ENCODE measurements around the gene NDFIP1. TPM values are rescaled to one million over a fixed set of nuclear protein-coding genes. Genes with fewer than 3 reads are reported as not detected.
"Not testable (repeated sequence)": the region's sequence is repeated elsewhere in the genome, so short reads cannot be mapped to it uniquely, and the experiment has no call there.

The NDFIP1 gene, protein sequence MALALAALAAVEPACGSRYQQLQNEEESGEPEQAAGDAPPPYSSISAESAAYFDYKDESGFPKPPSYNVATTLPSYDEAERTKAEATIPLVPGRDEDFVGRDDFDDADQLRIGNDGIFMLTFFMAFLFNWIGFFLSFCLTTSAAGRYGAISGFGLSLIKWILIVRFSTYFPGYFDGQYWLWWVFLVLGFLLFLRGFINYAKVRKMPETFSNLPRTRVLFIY
- polyA plus RNA-seq (ENCODE audit: insufficient read length): 54.7 TPM

DNA sequence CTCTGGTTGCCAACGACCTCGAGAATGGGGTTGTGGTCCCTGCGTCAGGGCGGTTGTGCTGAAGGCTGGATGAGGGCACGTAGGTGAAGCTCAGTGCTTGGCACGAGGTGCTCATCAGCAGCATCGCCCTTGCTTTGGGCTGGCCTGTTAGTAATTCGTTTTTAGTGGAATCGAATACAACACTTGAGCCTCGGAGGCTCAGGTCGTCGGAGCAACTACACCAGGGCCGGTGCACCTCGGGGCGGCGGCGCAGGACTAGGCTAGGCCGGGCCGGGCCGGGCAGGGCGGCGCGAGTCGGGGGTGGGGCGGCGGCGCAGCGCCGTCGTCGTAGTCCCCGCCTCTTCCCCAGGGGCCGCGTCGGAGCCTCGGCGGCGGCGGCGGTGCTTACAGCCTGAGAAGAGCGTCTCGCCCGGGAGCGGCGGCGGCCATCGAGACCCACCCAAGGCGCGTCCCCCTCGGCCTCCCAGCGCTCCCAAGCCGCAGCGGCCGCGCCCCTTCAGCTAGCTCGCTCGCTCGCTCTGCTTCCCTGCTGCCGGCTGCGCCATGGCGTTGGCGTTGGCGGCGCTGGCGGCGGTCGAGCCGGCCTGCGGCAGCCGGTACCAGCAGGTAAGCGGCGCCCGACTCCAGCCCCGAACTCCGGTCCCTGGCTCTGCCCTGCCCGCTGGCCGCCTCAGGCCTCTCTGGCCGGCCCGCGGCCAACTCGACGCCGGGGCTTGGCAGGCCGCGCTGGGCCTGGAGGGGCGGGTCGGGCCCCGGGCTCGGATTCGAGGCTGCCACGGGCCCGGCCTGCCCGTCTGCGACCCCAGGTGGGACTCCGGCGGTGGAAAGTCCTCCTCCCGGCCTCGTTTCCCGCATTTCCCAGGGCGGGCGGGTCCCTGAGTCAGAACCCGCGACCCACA lies at the start of gene NDFIP1:
Gene NDFIP1 (plus strand): TSS at position 348 of the 899 bp plus-strand sequence. CDS start 196 bp downstream, at position 544.
- DNase-seq (ENCODE audit: low read depth): peak; percentile 34

- no peak for DNase-seq (ENCODE audit: low read depth)
Measured at GRCh38 chr5:142059304-142059940, 49.2 kb upstream of the NDFIP1 start.

DNA sequence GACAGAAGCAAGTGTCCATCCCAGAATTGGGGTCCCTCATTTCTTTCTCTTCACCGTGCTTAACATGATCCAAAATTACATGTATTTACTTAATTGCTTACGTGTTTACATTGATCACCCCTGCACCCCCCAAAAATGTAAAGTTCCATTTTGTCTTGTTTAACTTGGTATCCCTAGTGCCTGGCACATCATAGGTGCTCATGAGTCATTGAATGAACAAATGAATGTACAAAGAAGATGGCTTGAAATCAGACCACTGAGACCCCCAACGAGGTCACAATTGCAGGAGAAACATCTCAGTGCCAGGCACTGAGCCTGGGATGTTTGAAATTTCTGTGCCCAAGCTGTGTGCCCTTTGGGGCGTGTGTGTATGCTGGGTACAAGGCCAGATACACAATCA lies 45.2 kb upstream of the NDFIP1 start:
- DNase-seq (ENCODE audit: low read depth): no peak

DNA sequence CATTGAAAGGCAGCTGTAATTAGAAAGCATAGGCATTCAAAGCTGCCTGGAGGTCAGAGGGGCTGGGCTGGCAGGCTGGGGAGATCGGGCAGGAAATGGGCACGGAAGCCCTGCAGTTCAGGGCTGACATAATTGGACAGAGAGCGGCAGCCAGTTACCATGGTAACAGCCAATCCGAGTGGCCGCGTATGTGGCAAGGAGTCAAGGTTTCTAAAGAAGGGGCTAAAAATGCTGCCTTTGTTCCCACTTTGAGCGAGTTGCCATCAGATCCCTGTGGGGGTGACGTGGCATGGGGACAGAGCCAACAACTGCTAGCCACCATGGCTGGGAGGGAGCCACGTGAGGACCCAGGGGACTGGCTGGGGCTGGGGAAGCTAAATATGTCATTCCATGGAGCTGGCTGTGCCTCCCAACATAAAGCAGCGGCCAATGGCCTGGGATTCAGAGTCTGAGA lies 44.7 kb upstream of the NDFIP1 start:
- no peak for DNase-seq (ENCODE audit: low read depth)

- DNase-seq (ENCODE audit: low read depth): no peak
Measured at GRCh38 chr5:142065273-142065672, 43.3 kb upstream of the NDFIP1 start.

- no peak for DNase-seq (ENCODE audit: low read depth)
Measured at GRCh38 chr5:142069606-142070399, 38.8 kb upstream of the NDFIP1 start.

- DNase-seq (ENCODE audit: low read depth): no peak
Measured at GRCh38 chr5:142070734-142071133, 37.8 kb upstream of the NDFIP1 start.

GRCh38 chr5:142072488-142072887 lies 36.1 kb upstream of the NDFIP1 start:
- no peak for DNase-seq (ENCODE audit: low read depth)

GRCh38 chr5:142073362-142073988 lies 35.1 kb upstream of the NDFIP1 start:
- DNase-seq (ENCODE audit: low read depth): no peak

DNA sequence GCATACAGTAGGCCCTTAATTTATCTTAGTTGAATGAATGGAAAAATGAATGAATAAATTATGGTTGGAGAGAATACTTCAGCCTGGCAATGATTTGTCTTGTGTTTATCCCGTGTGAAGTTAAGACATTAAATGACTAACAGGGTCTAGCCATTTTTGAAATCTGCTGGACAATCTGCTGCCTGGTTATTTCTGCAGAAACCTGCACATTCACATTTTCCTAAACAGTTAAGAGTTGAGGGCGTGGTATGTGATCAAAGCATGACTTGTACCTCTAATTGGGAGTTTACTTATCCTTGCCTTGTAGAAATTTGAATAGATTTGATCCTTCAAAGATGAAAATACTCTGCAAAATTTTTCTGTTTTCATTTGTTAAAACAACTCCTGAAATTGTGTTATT lies 34.6 kb upstream of the NDFIP1 start:
- DNase-seq (ENCODE audit: low read depth): no peak

DNA sequence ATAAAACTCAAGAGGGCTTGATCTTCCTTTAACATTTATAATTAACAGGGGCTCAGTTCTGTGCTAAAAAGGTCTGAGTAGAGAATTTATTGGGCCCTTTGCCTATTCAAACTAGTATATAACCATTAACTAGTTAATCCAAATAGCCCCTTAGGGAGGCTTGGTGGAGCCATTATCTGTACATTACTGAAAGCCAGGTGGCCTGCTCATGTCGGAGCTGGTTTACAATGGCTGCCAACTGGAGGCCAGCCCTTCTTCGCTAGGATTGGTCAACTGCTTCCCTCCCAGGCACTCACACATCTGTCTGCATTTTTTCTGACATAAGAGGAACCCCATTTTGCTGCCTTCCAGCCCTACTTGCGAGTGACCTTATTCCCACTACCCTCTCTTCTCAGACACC lies 30.4 kb upstream of the NDFIP1 start:
- no peak for DNase-seq (ENCODE audit: low read depth)

GRCh38 chr5:142078706-142079105 lies 29.9 kb upstream of the NDFIP1 start:
- DNase-seq (ENCODE audit: low read depth): no peak

DNA sequence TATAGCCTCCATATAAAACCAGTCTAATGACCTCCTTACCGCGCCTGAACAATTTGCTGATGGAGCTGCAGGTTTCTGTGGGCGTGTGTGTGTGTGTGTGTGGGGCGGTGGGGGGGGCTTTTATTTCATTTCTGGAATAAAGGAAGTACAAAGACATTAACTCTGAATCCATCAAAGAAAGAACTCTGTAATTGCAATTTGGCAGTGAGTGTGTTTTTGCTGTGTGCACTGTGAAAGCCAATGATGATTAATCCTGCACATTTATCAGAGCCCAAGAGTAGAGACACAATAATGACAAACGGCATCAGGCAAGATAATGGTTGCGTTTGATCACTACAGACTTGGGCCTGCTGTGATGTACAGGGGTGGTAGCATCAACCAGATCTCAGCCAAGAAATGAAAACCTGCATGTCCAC lies 29.3 kb upstream of the NDFIP1 start:
- DNase-seq (ENCODE audit: low read depth): no peak

DNA sequence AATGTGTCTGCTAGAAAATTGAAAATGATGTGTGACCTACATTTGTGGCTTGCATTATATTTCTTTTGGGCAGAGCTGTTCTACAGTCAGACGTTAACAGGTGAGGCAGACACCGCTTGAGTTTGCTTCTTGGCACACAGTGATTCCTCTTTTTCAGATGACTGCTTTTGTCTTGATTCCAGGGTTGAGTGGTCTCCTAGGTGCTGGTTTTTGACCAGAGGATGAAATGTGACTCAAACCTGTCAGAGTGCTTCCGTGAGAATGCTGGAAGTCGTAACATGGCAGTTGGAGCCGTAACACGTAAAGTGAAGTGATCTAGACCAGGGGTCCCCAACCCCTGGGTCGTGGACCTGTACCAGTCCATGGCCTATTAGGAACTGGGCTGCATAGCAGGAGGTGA lies 28.3 kb upstream of the NDFIP1 start:
- no peak for DNase-seq (ENCODE audit: low read depth)

- no peak for DNase-seq (ENCODE audit: low read depth)
Measured at GRCh38 chr5:142082182-142082781, 26.3 kb upstream of the NDFIP1 start.

GRCh38 chr5:142086229-142086628 lies 22.4 kb upstream of the NDFIP1 start:
- no peak for DNase-seq (ENCODE audit: low read depth)

DNA sequence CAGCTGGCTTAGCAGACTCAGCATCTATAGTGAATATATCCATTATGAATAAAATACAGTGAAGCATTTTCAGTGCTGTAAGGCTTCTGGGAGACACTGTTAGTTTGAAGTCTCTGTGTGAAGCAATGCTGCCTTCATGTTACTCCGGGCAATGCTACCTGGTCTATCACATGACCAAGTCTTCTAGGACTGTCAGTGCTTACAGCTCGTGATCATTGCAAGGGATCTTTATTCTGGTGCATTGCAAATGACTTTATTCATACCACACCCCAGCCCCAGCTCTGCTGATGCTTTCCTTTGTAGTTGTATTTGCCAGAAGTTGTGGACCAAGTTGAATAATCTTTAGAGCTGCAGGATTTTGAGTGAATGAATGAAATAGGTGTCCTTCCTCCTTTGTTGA lies 21.9 kb upstream of the NDFIP1 start:
- no peak for DNase-seq (ENCODE audit: low read depth)

DNA sequence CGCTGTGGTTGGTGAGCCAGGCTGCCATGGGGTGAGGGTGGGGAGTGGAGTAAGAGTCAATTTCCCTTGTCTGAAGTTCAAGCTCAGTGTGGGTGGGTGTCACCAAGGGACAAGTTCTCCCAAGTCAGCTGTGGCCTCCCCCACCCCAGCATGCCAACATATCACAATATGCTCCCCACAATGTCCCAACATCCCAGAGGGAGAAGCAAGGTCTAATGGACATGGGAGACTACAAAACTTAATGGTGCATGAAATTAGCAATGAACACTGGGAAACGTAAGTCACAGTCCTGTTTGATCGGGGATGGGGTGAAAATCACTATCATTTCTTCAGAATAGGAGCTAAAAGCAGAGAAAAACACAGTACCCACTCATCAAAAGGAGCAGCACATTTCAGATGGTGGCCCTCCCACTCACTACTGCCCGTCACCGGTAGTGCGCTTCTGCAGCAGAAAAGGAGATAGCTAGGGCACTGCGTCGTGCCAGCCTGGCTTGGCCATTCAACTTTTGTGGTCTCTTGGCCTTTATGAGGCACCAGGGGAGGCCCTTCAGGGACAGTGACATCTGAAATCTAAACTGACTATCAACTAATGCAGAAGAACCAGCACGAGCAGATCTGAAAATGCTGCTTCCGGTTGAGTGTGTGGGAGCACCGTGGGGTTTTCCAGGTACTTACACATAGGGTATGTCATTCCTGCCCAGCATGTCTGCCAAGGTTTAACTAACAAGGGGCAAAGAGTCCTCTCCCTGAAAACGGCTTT lies 20.5 kb upstream of the NDFIP1 start:
- DNase-seq (ENCODE audit: low read depth): no peak

DNA sequence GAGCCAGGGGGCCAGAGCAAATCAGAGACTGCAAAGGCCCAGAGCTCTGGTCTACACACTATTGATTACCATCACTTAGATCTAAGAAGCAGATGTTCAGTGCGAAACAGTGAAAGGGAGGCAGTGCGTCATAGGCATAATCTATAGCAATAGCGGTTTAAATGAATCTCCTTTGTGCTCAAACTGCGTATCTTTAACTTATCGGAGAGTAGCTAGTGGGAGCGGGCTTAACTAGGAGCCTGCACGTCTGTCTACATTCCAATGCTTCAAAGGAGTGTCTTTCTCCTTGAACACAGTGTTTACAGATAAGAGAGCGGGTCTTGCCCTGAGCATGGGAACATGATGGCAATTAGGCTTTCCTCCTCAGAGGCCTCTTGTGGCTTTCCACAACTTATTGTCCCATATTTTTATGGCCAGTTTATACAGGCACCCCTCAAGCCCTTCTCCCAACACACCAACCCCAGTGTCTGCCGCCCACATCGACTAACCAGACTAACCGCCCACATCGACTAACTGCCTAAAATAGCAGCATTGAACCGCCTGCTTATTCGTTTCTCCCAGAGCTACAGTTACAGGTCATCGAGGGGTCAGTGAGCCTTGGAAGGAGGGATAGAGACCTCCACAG lies 19.6 kb upstream of the NDFIP1 start:
- not testable (repeated sequence) for DNase-seq (ENCODE audit: low read depth)

DNA sequence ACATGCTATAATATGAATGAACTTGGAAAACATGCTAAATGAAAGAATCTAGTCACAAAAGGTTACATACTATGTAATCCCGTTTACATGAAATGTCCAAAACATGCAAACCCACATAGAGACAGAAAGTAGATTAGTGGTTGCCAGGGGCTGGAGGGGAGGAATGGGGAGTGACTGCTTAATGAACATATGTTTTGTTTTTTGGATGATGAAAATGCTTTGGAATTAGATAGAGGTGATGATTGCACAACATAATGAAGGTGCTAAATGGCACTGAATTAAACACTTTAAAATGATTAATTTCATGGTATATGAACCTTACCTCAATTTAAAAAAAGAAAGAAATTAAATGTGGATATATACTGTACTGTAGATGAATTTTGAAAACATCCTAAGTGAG lies 17.6 kb upstream of the NDFIP1 start:
- DNase-seq (ENCODE audit: low read depth): no peak
